ENCODE data around the gene RASGRF2. TPM values are rescaled to one million over a fixed set of nuclear protein-coding genes. Genes with fewer than 3 reads are reported as not detected.
"Not testable (repeated sequence)": the region's sequence is repeated elsewhere in the genome, so short reads cannot be mapped to it uniquely, and the experiment has no call there.

RASGRF2 gene
- total RNA-seq, 2 experiments from 2014 or later, result 0.06 to 0.13 TPM

GRCh38 chr5:81014348-81014747 lies 54.2 kb downstream of the RASGRF2 start:
- intact Hi-C loops (cut with micrococcal nuclease; ENCODE audit: unreplicated experiment), result no loop called here
- no peak overlapping the region for H2AFZ ChIP-seq (ENCODE audit: low read length)
- H4K20me1 ChIP-seq (ENCODE audit: insufficient read depth, low read length), result no peaks in the 10 kb centered on the region
- POLR2A ChIA-PET, result interaction anchor here (1.0 kb wide), 1 partner anchor 34 kb away, joined by 9 read pairs; no protein-coding TSS in a partner anchor
- TF ChIP-seq, protein P1, sequence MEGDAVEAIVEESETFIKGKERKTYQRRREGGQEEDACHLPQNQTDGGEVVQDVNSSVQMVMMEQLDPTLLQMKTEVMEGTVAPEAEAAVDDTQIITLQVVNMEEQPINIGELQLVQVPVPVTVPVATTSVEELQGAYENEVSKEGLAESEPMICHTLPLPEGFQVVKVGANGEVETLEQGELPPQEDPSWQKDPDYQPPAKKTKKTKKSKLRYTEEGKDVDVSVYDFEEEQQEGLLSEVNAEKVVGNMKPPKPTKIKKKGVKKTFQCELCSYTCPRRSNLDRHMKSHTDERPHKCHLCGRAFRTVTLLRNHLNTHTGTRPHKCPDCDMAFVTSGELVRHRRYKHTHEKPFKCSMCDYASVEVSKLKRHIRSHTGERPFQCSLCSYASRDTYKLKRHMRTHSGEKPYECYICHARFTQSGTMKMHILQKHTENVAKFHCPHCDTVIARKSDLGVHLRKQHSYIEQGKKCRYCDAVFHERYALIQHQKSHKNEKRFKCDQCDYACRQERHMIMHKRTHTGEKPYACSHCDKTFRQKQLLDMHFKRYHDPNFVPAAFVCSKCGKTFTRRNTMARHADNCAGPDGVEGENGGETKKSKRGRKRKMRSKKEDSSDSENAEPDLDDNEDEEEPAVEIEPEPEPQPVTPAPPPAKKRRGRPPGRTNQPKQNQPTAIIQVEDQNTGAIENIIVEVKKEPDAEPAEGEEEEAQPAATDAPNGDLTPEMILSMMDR (conservative IDR thresholded peaks at IDR 0.05; ENCODE audit: low read length), result no peak
- no peak for TF ChIP-seq EZH2phosphoT487 (IDR thresholded peaks at IDR 0.05; ENCODE audit: borderline replicate concordance, low read depth, low read length)
- H3K79me2 ChIP-seq (ENCODE audit: insufficient read depth, low read depth, low read length), result no peaks in the 10 kb centered on the region
- no peak for DNase-seq (ENCODE audit: low spot score)
- H3K4me1 ChIP-seq (ENCODE audit: insufficient read depth, low read length, poor library complexity, severe bottlenecking), result no peaks in the 10 kb centered on the region
- no TSS peak for BruUV-seq (replicated peaks)
- H3K36me3 ChIP-seq (ENCODE audit: insufficient read depth, low read length), result no peaks in the 10 kb centered on the region
- no peak overlapping the region for H3K4me2 ChIP-seq (ENCODE audit: low read length)
- H3K4me3 ChIP-seq (ENCODE audit: low read depth, low read length, poor library complexity, severe bottlenecking), result no peak overlapping the region
- H3K27ac ChIP-seq (ENCODE audit: low read depth, low read length, poor library complexity, severe bottlenecking), result no peak overlapping the region
- H3K9me3 ChIP-seq (ENCODE audit: low read length), result no peaks in the 10 kb centered on the region
- H3K9me2 ChIP-seq (ENCODE audit: insufficient read depth, low read length), result no peaks in the 10 kb centered on the region
- CTCF ChIA-PET (ENCODE audit: unreplicated experiment), result no interaction called here

DNA sequence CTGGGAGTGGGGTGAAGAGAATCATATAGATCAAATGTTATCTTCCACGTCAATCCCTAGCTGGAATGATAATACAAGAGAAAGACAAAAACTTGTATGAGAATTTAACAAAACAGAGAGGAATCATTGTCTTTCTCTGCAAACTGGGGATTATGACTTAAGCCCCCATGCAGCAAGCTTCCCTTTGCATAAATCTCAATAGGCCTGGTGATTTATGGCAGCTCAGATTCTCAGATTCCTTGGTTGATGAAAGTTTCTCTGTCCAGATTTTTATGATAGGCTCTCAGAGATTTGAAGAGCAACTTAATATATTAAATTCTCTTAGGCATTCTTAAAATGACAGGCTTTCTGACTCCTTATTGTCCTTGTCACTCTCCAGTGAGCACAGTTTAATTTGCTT lies 56.0 kb downstream of the RASGRF2 start:
- ChIA-PET CTCF (ENCODE audit: unreplicated experiment) (no interaction called here), POLR2A (no interaction called here)
- Histone ChIP-seq H3K79me2 (ENCODE audit: insufficient read depth, low read depth, low read length) (no peaks in the 10 kb centered on the region), H2AFZ (ENCODE audit: low read length) (no peak overlapping the region), H3K4me2 (ENCODE audit: low read length) (no peak overlapping the region), H3K9me2 (ENCODE audit: insufficient read depth, low read length) (no peaks in the 10 kb centered on the region), H3K9me3 (ENCODE audit: low read length) (no peaks in the 10 kb centered on the region), H3K4me1 (ENCODE audit: insufficient read depth, low read length, poor library complexity, severe bottlenecking) (no peaks in the 10 kb centered on the region), H3K36me3 (ENCODE audit: insufficient read depth, low read length) (no peaks in the 10 kb centered on the region), H3K27ac (ENCODE audit: low read depth, low read length, poor library complexity, severe bottlenecking) (no peak overlapping the region), H3K4me3 (ENCODE audit: low read depth, low read length, poor library complexity, severe bottlenecking) (no peak overlapping the region), H4K20me1 (ENCODE audit: insufficient read depth, low read length) (no peaks in the 10 kb centered on the region)
- DNase-seq (ENCODE audit: low spot score), result no peak
- intact Hi-C loops (cut with micrococcal nuclease; ENCODE audit: unreplicated experiment), result no loop called here
- TF ChIP-seq, protein P1 (conservative IDR thresholded peaks at IDR 0.05; ENCODE audit: low read length), result no peak
- TF ChIP-seq EZH2phosphoT487 (IDR thresholded peaks at IDR 0.05; ENCODE audit: borderline replicate concordance, low read depth, low read length), result no peak
- no TSS peak for BruUV-seq (replicated peaks)

DNA sequence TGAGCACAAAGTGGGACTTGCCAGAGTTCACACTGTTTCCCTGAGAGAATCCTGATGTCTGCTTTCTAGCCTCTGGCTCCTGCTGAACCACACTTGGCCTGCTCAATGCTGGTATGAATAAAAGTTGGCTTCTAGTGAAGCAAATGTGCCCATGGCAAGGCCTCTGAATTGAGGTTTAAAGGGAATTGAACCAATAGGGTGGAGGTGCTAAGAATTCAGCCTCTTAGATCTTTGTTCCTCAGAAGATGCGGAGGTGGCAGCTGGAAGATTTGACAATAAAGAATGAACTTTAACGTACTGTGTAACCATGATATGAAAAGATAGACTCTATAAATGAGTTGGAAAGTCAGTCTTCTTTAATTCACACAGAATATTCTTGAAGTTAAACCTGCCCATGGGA lies 57.2 kb downstream of the RASGRF2 start:
- Histone ChIP-seq H3K4me1 (ENCODE audit: insufficient read depth, low read length, poor library complexity, severe bottlenecking) (no peaks in the 10 kb centered on the region), H3K27ac (ENCODE audit: low read depth, low read length, poor library complexity, severe bottlenecking) (no peak overlapping the region), H3K36me3 (ENCODE audit: insufficient read depth, low read length) (no peaks in the 10 kb centered on the region), H3K9me2 (ENCODE audit: insufficient read depth, low read length) (no peaks in the 10 kb centered on the region), H3K4me3 (ENCODE audit: low read depth, low read length, poor library complexity, severe bottlenecking) (no peak overlapping the region), H4K20me1 (ENCODE audit: insufficient read depth, low read length) (no peaks in the 10 kb centered on the region), H3K9me3 (ENCODE audit: low read length) (no peaks in the 10 kb centered on the region), H3K79me2 (ENCODE audit: insufficient read depth, low read depth, low read length) (no peaks in the 10 kb centered on the region), H3K4me2 (ENCODE audit: low read length) (no peak overlapping the region), H2AFZ (ENCODE audit: low read length) (no peak overlapping the region)
- DNase-seq (ENCODE audit: low spot score), result no peak
- TF ChIP-seq, protein P1 (conservative IDR thresholded peaks at IDR 0.05; ENCODE audit: low read length), result no peak
- no peak for TF ChIP-seq EZH2phosphoT487 (IDR thresholded peaks at IDR 0.05; ENCODE audit: borderline replicate concordance, low read depth, low read length)
- no TSS peak for BruUV-seq (replicated peaks)
- ChIA-PET CTCF (ENCODE audit: unreplicated experiment) (no interaction called here), POLR2A (no interaction called here)
- intact Hi-C loops (cut with micrococcal nuclease; ENCODE audit: unreplicated experiment), result no loop called here

GRCh38 chr5:81018608-81019007 lies 58.4 kb downstream of the RASGRF2 start:
- H3K9me2 ChIP-seq (ENCODE audit: insufficient read depth, low read length); H3K79me2 ChIP-seq (ENCODE audit: insufficient read depth, low read depth, low read length); H2AFZ ChIP-seq (ENCODE audit: low read length); H4K20me1 ChIP-seq (ENCODE audit: insufficient read depth, low read length); H3K27ac ChIP-seq (ENCODE audit: low read depth, low read length, poor library complexity, severe bottlenecking); DNase-seq (ENCODE audit: low spot score); H3K4me3 ChIP-seq (ENCODE audit: low read depth, low read length, poor library complexity, severe bottlenecking); H3K36me3 ChIP-seq (ENCODE audit: insufficient read depth, low read length); intact Hi-C loops (cut with micrococcal nuclease; ENCODE audit: unreplicated experiment); BruUV-seq (replicated peaks); H3K9me3 ChIP-seq (ENCODE audit: low read length); H3K4me1 ChIP-seq (ENCODE audit: insufficient read depth, low read length, poor library complexity, severe bottlenecking); H3K4me2 ChIP-seq (ENCODE audit: low read length); CTCF ChIA-PET (ENCODE audit: unreplicated experiment): not testable (repeated sequence)
- POLR2A ChIA-PET, result interaction anchor here (0.7 kb wide), 1 partner anchor 1567 kb away, joined by 3 read pairs; no protein-coding TSS in a partner anchor
